Erythroblast (primary cell): ENCODE data around the gene NDRG2.

Experiments
- GATA1 ChIP-seq: IDR thresholded peaks from 2 replicates; pipeline ENCODE4 v1.6.1; 2011; ENCODE audit warnings: low read depth, mild to moderate bottlenecking, control low read depth, low read length, moderate library complexity
- POLR2A ChIP-seq: IDR thresholded peaks from 2 replicates; pipeline ENCODE4 v1.6.1; 2011; ENCODE audit warnings: mild to moderate bottlenecking, low read length

DNA sequence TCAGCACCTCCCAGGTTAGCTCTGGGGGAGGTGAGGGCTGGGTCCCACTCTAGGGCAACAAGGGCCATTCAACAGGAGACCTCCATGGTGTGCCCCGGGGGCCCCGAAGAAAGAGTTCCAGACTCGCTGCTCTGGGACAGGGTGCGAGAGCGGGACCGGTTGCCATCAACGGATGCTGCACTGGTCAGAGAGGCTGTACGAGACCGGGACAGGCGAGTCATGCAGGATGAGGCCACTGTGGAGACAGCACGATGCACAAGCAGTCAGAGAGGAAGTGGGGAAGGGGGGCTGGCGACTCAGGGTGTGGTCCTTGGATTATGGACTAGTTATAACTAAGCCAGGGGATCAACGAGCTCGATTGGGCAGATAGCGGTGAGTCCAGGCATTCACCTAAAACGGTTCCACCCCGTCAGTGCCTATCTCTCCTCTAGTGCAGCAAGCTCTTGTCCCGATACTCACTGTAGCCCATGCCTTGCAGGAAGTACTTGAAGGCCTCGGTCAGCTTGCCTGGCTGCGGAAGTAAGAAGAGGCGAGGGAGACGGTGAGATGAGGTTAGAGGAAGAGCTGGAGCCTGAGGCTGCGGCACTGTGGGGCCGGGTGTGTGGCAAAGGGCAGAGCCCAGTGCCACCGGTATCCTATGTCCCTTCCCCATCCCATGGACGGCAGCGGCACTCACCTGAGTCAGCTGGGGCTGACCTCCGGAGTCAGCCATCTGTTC lies 7.2 kb downstream of the NDRG2 start:
- TF ChIP-seq POLR2A (no peak), GATA1 (no peak)
